ENCODE measurements around the gene VILL. TPM values are rescaled to one million over a fixed set of nuclear protein-coding genes. Genes with fewer than 3 reads are reported as not detected.

VILL gene
- total and polyA plus RNA-seq, 2 of the 8 experiments (the other 6 are each of a cell fraction or from before 2014, with no cell fraction given), result 4.1 to 4.2 TPM

GRCh38 chr3:37989821-37990480 is 635 bp upstream of the VILL start:
- POLR2A ChIA-PET (ENCODE audit: partially characterized antibody), result interaction anchor here (1.2 kb wide), 1 partner anchor 10 kb away, joined by 3 read pairs; no protein-coding TSS in a partner anchor
- Histone ChIP-seq H3K4ac (replicated peaks; ENCODE audit: insufficient read length, low read depth, low read length) (no peak overlapping the region), H2BK120ac (replicated peaks; ENCODE audit: low read depth, low read length) (no peak overlapping the region), H3K23ac (ENCODE audit: insufficient read length) (no peak overlapping the region), H2BK5ac (ENCODE audit: low read depth, low read length) (no peak overlapping the region), H3K4me3 (ENCODE audit: extremely low read depth in 1 of 4, insufficient read depth in 2 of 4, low read depth in 3 of 4, low read length in 4 of 4) (no peak overlapping the region), H2AK5ac (ENCODE audit: low read depth, low read length) (peak overlapping the region; percentile 48; the same call in 1 of the 2 replicates), H3K4me2 (ENCODE audit: insufficient read depth in 1 of 2, low read depth in 2 of 2, low read length in 2 of 2) (no peak overlapping the region), H3K79me1 (ENCODE audit: low read depth, low read length) (no peaks in the 10 kb centered on the region), H3K18ac (ENCODE audit: extremely low read depth, low read length) (no peak overlapping the region; the same call in 1 of the 2 replicates), H4K5ac (ENCODE audit: insufficient read length, low read depth, low read length) (no peak overlapping the region), H3K36me3 (ENCODE audit: control insufficient read depth in 2 of 4, insufficient read depth in 4 of 4, low read length in 3 of 4) (no peaks in the 10 kb centered on the region), H2AFZ (ENCODE audit: low read length) (no peak overlapping the region), H3K14ac (ENCODE audit: insufficient read length) (no peak overlapping the region), H3K9me3 (ENCODE audit: insufficient read depth in 2 of 2, low read depth in 1 of 2, low read length in 1 of 2) (no peaks in the 10 kb centered on the region), H3K79me2 (ENCODE audit: control insufficient read depth in 1 of 2, insufficient read depth in 2 of 2, low read length in 2 of 2) (no peaks in the 10 kb centered on the region), H2BK15ac (ENCODE audit: low read length) (peak overlapping the region; percentile 92; the same call in 1 of the 2 replicates), H3K4me1 (replicated peaks in 1 of 4; ENCODE audit: control insufficient read depth in 3 of 4, insufficient read depth in 4 of 4, low read length in 3 of 4) (peaks cover 0 to 13% (median 7%) of the 10 kb centered on the region in 4 experiments; a peak in 6 of 7 replicates), H2BK12ac (ENCODE audit: low read depth, low read length) (peak overlapping the region; percentile 19; the same call in 1 of the 2 replicates), H2BK20ac (ENCODE audit: low read length) (no peak overlapping the region), H3K27ac (ENCODE audit: low read depth, low read length) (no peak overlapping the region), H4K91ac (replicated peaks; ENCODE audit: insufficient read length, low read length) (no peak overlapping the region), H3K23me2 (ENCODE audit: low read depth, low read length) (peaks cover 7% of the 10 kb centered on the region), H3K9ac (replicated peaks in 1 of 4; ENCODE audit: extremely low read depth in 1 of 4, low read depth in 3 of 4, low read length in 3 of 4) (no peak overlapping the region), H3K27me3 (replicated peaks in 1 of 4; ENCODE audit: control insufficient read depth in 3 of 4, extremely low read depth in 1 of 4, insufficient read depth in 3 of 4, low read length in 3 of 4) (peaks cover 0 to 5% (median 1%) of the 10 kb centered on the region in 4 experiments; a peak in 4 of 7 replicates), H3K56ac (replicated peaks; ENCODE audit: insufficient read length, low read depth, low read length) (no peak overlapping the region), H4K8ac (ENCODE audit: extremely low read depth, insufficient read depth, low read length) (no peak overlapping the region; the same call in 1 of the 2 replicates), H4K20me1 (replicated peaks in 1 of 2; ENCODE audit: control insufficient read depth in 1 of 2, insufficient read depth in 2 of 2, low read length in 2 of 2) (no peaks in the 10 kb centered on the region)
- WGBS, 2 experiments (ENCODE audit: extremely low coverage in 1 of 2, insufficient coverage in 1 of 2, insufficient read length in 1 of 2, insufficient replicate concordance in 2 of 2, low coverage in 1 of 2, low lambda C conversion rate in 2 of 2, missing lambda C conversion rate in 1 of 2), result 90% methylated on average over 7 of the region's 7 CpGs; no CpG with 5 or more reads in 1 of the 2 experiments
- CTCF ChIA-PET (ENCODE audit: partially characterized antibody), result interaction anchor here (0.6 to 9.0 kb wide), 6 partner anchors 11 to 137 kb away, joined by 3 to 134 read pairs (median 6); no protein-coding TSS in a partner anchor
- no peak for DNase-seq (ENCODE audit: low read depth in 1 of 2, low spot score in 2 of 2)
- FAIRE-seq, result no peak
